OCI-LY1 (cell line): Measurements from ENCODE around the gene LDHA.
A peak's percentile ranks its signal among the peaks of the same experiment; 100 is the strongest.

Experiments used
- H2AFZ ChIP-seq: fragments of 200-600 bp; sonication (generic), shearing (Covaris generic); 2 replicates; pipeline ENCODE4 v1.6.0; 2014; ENCODE audit warnings: antibody characterized with exemption, mild to moderate bottlenecking, low read length
- H3F3A ChIP-seq: fragments of 200-600 bp; sonication (generic), shearing (Covaris generic); 2 replicates; pipeline ENCODE4 v1.6.0; 2014; ENCODE audit warnings: mild to moderate bottlenecking, antibody characterized with exemption, low read length, moderate library complexity; ENCODE audit not compliant: insufficient read depth
- H3K27ac ChIP-seq: fragments of 200-600 bp; sonication (generic); 2 replicates; pipeline ENCODE4 v1.5.1; 2014; ENCODE audit warnings: low read length, mixed run types, mild to moderate bottlenecking, low read depth; ENCODE audit not compliant: poor library complexity, severe bottlenecking
- H3K27me3 ChIP-seq: fragments of 200-600 bp; sonication (generic); 2 replicates; pipeline ENCODE4 v1.6.0; 2014; ENCODE audit warnings: antibody characterized with exemption, mild to moderate bottlenecking, low read length, moderate library complexity; ENCODE audit not compliant: insufficient read depth
- H3K36me3 ChIP-seq: fragments of 200-600 bp; sonication (generic); 2 replicates; pipeline ENCODE4 v1.6.1; 2014; ENCODE audit warnings: mild to moderate bottlenecking, antibody characterized with exemption, low read length, moderate library complexity, mixed read lengths; ENCODE audit not compliant: insufficient read depth
- H3K4me1 ChIP-seq: fragments of 200-600 bp; sonication (generic); 2 replicates; pipeline ENCODE4 v1.5.1; 2014; ENCODE audit warnings: mild to moderate bottlenecking, low read length, moderate library complexity; ENCODE audit not compliant: insufficient read depth, severe bottlenecking
- H3K4me2 ChIP-seq: fragments of 200-600 bp; sonication (generic), shearing (Covaris generic); 2 replicates; pipeline ENCODE4 v1.6.1; 2014; ENCODE audit warnings: low read length
- H3K4me3 ChIP-seq: fragments of 200-600 bp; sonication (generic); 2 replicates; pipeline ENCODE4 v1.5.1; 2014; ENCODE audit warnings: low read length, low read depth, mild to moderate bottlenecking, mixed read lengths; ENCODE audit not compliant: poor library complexity, severe bottlenecking
- H3K79me2 ChIP-seq: fragments of 200-600 bp; shearing (Covaris generic); 2 replicates; pipeline ENCODE4 v1.6.1; 2016; ENCODE audit warnings: mixed run types, low read length, mixed read lengths; ENCODE audit not compliant: insufficient read depth
- H3K9ac ChIP-seq: fragments of 200-600 bp; sonication (generic), shearing (Covaris generic); 2 replicates; pipeline ENCODE4 v1.6.1; 2014; ENCODE audit warnings: mild to moderate bottlenecking, low read length, mixed read lengths
- H3K9me2 ChIP-seq: fragments of 200-600 bp; sonication (generic), shearing (Covaris generic); 2 replicates; pipeline ENCODE4 v1.6.1; 2014; ENCODE audit warnings: low read depth, mild to moderate bottlenecking, low read length, mixed read lengths
- H3K9me3 ChIP-seq: fragments of 200-600 bp; shearing (Covaris generic); 2 replicates; pipeline ENCODE4 v1.6.1; 2014; ENCODE audit warnings: low read length, mixed read lengths
- H4K20me1 ChIP-seq: fragments of 200-600 bp; sonication (generic), shearing (Covaris generic); 2 replicates; pipeline ENCODE4 v1.6.0; 2016; ENCODE audit warnings: mild to moderate bottlenecking, low read length; ENCODE audit not compliant: insufficient read depth
- EZH2 ChIP-seq: fragments of 200-600 bp; sonication (generic), shearing (Covaris generic); IDR thresholded peaks from 2 replicates; pipeline ENCODE4 v1.8.0; 2017; ENCODE audit warnings: borderline replicate concordance, mixed run types, mild to moderate bottlenecking, antibody characterized with exemption, low read length, moderate library complexity, mixed read lengths
- TF ChIP-seq, protein P1 (sequence below): fragments of 200-600 bp; sonication (generic), shearing (Covaris generic); IDR thresholded peaks from 2 replicates; pipeline ENCODE4 v1.5.1; 2017; ENCODE audit warnings: mild to moderate bottlenecking, antibody characterized with exemption, low read length, moderate library complexity, mixed read lengths

LDHA gene

DNA sequence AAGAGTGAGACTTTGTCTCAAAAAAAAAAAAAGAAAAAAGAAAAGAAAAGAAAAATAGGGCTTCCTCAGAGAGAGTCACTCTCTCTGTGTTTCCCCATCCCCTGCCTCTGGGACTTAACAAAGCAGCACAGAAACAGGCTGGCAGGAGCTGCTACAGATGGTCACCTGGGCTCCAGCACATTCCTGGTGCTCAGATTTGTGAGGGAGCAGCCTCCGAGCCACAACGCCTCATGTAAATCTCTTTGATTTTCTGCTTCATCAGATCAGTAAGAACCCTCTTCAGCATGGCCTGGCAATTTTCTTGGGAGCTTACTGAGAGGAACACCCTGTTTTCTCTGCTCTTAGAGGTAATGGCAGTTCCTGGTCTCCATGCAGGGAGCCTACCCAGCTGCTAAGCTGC, 15.2 kb upstream of the LDHA start:
- no peaks in the 10 kb centered on the region for H3K36me3 ChIP-seq
- H3K4me2 ChIP-seq, result no peak overlapping the region
- TF ChIP-seq, protein P1, sequence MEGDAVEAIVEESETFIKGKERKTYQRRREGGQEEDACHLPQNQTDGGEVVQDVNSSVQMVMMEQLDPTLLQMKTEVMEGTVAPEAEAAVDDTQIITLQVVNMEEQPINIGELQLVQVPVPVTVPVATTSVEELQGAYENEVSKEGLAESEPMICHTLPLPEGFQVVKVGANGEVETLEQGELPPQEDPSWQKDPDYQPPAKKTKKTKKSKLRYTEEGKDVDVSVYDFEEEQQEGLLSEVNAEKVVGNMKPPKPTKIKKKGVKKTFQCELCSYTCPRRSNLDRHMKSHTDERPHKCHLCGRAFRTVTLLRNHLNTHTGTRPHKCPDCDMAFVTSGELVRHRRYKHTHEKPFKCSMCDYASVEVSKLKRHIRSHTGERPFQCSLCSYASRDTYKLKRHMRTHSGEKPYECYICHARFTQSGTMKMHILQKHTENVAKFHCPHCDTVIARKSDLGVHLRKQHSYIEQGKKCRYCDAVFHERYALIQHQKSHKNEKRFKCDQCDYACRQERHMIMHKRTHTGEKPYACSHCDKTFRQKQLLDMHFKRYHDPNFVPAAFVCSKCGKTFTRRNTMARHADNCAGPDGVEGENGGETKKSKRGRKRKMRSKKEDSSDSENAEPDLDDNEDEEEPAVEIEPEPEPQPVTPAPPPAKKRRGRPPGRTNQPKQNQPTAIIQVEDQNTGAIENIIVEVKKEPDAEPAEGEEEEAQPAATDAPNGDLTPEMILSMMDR, result no peak
- no peaks in the 10 kb centered on the region for H3K79me2 ChIP-seq
- no peak overlapping the region for H3K27ac ChIP-seq
- H3K9ac ChIP-seq, result no peak overlapping the region
- no peaks in the 10 kb centered on the region for H3K9me3 ChIP-seq
- H3K4me3 ChIP-seq, result no peak overlapping the region
- no peaks in the 10 kb centered on the region for H3F3A ChIP-seq
- peaks cover 16% of the 10 kb centered on the region for H3K4me1 ChIP-seq
- no peaks in the 10 kb centered on the region for H3K9me2 ChIP-seq
- H3K27me3 ChIP-seq, result no peaks in the 10 kb centered on the region
- H2AFZ ChIP-seq, result no peak overlapping the region
- no peaks in the 10 kb centered on the region for H4K20me1 ChIP-seq

DNA sequence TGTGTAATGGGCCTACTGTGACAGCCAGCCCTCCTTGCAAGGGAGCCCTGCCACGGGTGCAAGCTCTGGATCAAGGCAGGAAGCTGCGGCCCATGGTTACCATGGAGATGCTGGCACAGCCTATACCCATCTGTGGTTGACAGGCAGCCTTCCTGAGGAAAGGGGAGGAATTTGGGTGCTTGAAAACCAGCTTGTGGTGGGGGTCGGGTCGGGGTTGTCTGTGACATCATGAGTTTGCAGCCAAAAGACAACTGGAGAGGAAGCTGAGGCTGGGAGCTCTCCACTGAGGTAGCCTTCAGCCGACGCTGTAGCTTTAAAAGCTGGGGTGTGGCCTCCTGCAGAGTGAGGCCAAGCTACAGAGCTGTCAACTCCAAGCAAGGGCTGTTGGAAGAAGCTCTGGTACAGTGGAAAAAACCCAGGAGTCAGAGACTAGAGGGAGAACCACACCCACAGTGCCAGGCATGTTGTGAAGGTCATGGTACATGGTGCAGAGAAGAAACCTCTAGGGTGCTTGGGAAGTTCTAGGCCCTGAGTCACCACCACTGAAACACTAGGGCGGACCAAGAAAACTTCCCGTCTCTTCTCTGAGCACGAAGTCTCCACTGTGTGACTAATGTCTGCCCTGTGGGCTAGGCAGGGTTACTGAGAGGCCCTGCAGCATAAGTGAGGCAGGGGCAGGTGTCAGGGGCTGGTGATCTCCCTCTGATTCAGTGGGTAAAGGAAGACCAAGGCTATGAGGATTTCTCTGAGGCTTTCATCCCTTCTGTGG, 10.8 kb upstream of the LDHA start:
- peaks cover 22% of the 10 kb centered on the region for H3K4me1 ChIP-seq
- H4K20me1 ChIP-seq, result no peaks in the 10 kb centered on the region
- no peaks in the 10 kb centered on the region for H3K27me3 ChIP-seq
- peak overlapping the region; percentile 76 for H3K27ac ChIP-seq
- no peak overlapping the region for H3K4me3 ChIP-seq
- no peaks in the 10 kb centered on the region for H3F3A ChIP-seq
- H3K9ac ChIP-seq, result peak overlapping the region; percentile 22; the same call in 1 of the 2 replicates
- H2AFZ ChIP-seq, result 0 out of 2 replicates have a peak overlapping the region, but pooled peaks have one; percentile 8
- no peaks in the 10 kb centered on the region for H3K9me2 ChIP-seq
- no peaks in the 10 kb centered on the region for H3K79me2 ChIP-seq
- no peaks in the 10 kb centered on the region for H3K9me3 ChIP-seq
- no peaks in the 10 kb centered on the region for H3K36me3 ChIP-seq
- peak overlapping the region; percentile 25; the same call in 1 of the 2 replicates for H3K4me2 ChIP-seq
- TF ChIP-seq EZH2, result no peak
- TF ChIP-seq, protein P1, result no peak

- Histone ChIP-seq H3K4me1 (peaks cover 22% of the 10 kb centered on the region), H2AFZ (peak overlapping the region; percentile 8; the same call in 1 of the 2 replicates), H3K36me3 (no peaks in the 10 kb centered on the region), H3K4me2 (peak overlapping the region; percentile 25; the same call in 1 of the 2 replicates), H3K79me2 (no peaks in the 10 kb centered on the region), H3F3A (no peaks in the 10 kb centered on the region), H4K20me1 (no peaks in the 10 kb centered on the region), H3K27ac (peak overlapping the region; percentile 76), H3K9me3 (no peaks in the 10 kb centered on the region), H3K9ac (peak overlapping the region; percentile 22; the same call in 1 of the 2 replicates), H3K9me2 (no peaks in the 10 kb centered on the region), H3K27me3 (no peaks in the 10 kb centered on the region), H3K4me3 (no peak overlapping the region)
- TF ChIP-seq, protein P1, result no peak
- TF ChIP-seq EZH2, result no peak
Measured at GRCh38 chr11:18384157-18384641, 10.2 kb upstream of the LDHA start.
